DLD1 (cell line): Measurements from ENCODE around the gene COPS6.
"Not testable (repeated sequence)": the region's sequence is repeated elsewhere in the genome, so short reads cannot be mapped to it uniquely, and the experiment has no call there.

Experiments
- in situ Hi-C: cut with HindIII; loops from 2 replicates; pipeline ENCODE4 v1.10.0; 2017; ENCODE audit warnings: low sequenced_read_pairs

COPS6 gene

GRCh38 chr7:100126239-100126930 is 37.6 kb downstream of the COPS6 start:
- in situ Hi-C loops, result no loop called here

- in situ Hi-C loops, result no loop called here
Observed at GRCh38 chr7:100126931-100127865, 38.4 kb downstream of the COPS6 start, which contains the start of gene MBLAC1. Gene MBLAC1, plus strand, starts transcription at chr7:100126967. Its CDS starts 429 bp downstream, at chr7:100127396.

- in situ Hi-C loops, result no loop called here
Observed at GRCh38 chr7:100127866-100128636, 39.3 kb downstream of the COPS6 start.

- in situ Hi-C loops, result no loop called here
Observed at GRCh38 chr7:100128637-100128963, 39.8 kb downstream of the COPS6 start.

GRCh38 chr7:100130220-100130607 is 41.4 kb downstream of the COPS6 start:
- in situ Hi-C loops, result not testable (repeated sequence)

GRCh38 chr7:100130608-100131453 is 42.1 kb downstream of the COPS6 start:
- in situ Hi-C loops, result no loop called here

GRCh38 chr7:100132126-100132525 is 43.4 kb downstream of the COPS6 start:
- in situ Hi-C loops, result no loop called here

- in situ Hi-C loops, result no loop called here
Observed at GRCh38 chr7:100132697-100133151, 44.0 kb downstream of the COPS6 start.

- in situ Hi-C loops, result no loop called here
Observed at GRCh38 chr7:100137851-100138760, 49.3 kb downstream of the COPS6 start.

- in situ Hi-C loops, result no loop called here
Observed at GRCh38 chr7:100141555-100141949, 52.8 kb downstream of the COPS6 start.
